PC-3 (cell line): ENCODE data around the gene SPACA9.

Experiments
- CTCF ChIP-seq: fragments of 300-600 bp; sonication (generic); conservative IDR thresholded peaks from 2 replicates; pipeline ENCODE4 v1.5.1; 2017; ENCODE audit warnings: antibody characterized with exemption, low read depth, mild to moderate bottlenecking, low read length
- EZH2phosphoT487 ChIP-seq: fragments of 300-600 bp; sonication (generic); IDR thresholded peaks from 2 replicates; pipeline ENCODE4 v1.6.1; 2018; ENCODE audit warnings: mild to moderate bottlenecking, antibody characterized with exemption, low read length, borderline replicate concordance

- TF ChIP-seq CTCF: no peak
- TF ChIP-seq EZH2phosphoT487: no peak
Observed at GRCh38 chr9:132849185-132849706, 29.5 kb upstream of the SPACA9 start.
